Naive thymus-derived CD8-positive, alpha-beta T cell (primary cell): ENCODE results near the gene DNAJB8. TPM values are rescaled to one million over a fixed set of nuclear protein-coding genes. Genes with fewer than 3 reads are reported as not detected.

ENCODE experiments used
- ATAC-seq, 2 donors: fragments of 150-1000 bp; cut with Tn5 transposase in 1 of 2; sonication (Bioruptor Pico), chemical (Tn5 transposase) in 1 of 2; 1 replicate in 1 of 2; 2 replicates in 1 of 2; pipeline ENCODE4 v1.10.0; 2021; ENCODE audit warnings: mild to moderate bottlenecking in 2 of 2, moderate library complexity in 2 of 2
- POLR2A ChIA-PET: fragments of 350-600 bp; sonication (Branson Sonifier 250); formaldehyde crosslinking; loops from one replicate; lab custom pipeline; 2021; ENCODE audit warnings: antibody characterized with exemption; lab: Charles Lee
- DNase-seq, 10 donors: peaks; one replicate each; pipeline versions ENCODE4 v3.0.0 to v3.0.0-alpha.2; 2020 to 2022
- H3K27ac Mint-ChIP-seq, 10 donors: one replicate each; pipeline ENCODE4 v1.8.0; 2020 to 2022; ENCODE audit warnings: mild to moderate bottlenecking in 10 of 10, mixed read lengths in 10 of 10, moderate library complexity in 4 of 10, inconsistent platforms in 1 of 10
- H3K27me3 Mint-ChIP-seq, 5 donors: one replicate each; pipeline ENCODE4 v1.8.0; 2021 to 2022; ENCODE audit warnings: mixed read lengths in 5 of 5
- H3K36me3 Mint-ChIP-seq, 3 donors: one replicate each; pipeline ENCODE4 v1.8.0; 2020 to 2022; ENCODE audit warnings: mixed read lengths in 3 of 3, mild to moderate bottlenecking in 2 of 3, inconsistent platforms in 1 of 3
- H3K4me1 Mint-ChIP-seq, 4 donors: one replicate each; pipeline ENCODE4 v1.8.0; 2021 to 2022; ENCODE audit warnings: mixed read lengths in 4 of 4
- H3K4me3 Mint-ChIP-seq, 10 donors: one replicate each; pipeline ENCODE4 v1.8.0; 2020 to 2022; ENCODE audit warnings: mild to moderate bottlenecking in 10 of 10, mixed read lengths in 10 of 10, moderate library complexity in 6 of 10, inconsistent platforms in 1 of 10
- H3K9me3 Mint-ChIP-seq, 9 donors: one replicate each; pipeline ENCODE4 v1.8.0; 2020 to 2022; ENCODE audit warnings: mixed read lengths in 9 of 9, mild to moderate bottlenecking in 3 of 9, inconsistent platforms in 1 of 9, moderate library complexity in 1 of 9
- polyA plus RNA-seq, 3 donors: library from polyadenylated mRNA; unstranded; fragments of 300-500 nt; fragmentation: Illumina TruSeq; gene quantifications; one replicate each; pipeline ENCODE4 v1.2.3, GENCODE V29; 2021
- total RNA-seq, 8 experiments: library from RNA in 2 of 8; stranded (reverse) in 2 of 8; gene quantifications; one replicate each; pipeline ENCODE4 v1.2.3 and lab custom pipeline; 2021 to 2026

The DNAJB8 gene
- total and polyA plus RNA-seq, 5 experiments from 2014 or later, result not detected

DNA sequence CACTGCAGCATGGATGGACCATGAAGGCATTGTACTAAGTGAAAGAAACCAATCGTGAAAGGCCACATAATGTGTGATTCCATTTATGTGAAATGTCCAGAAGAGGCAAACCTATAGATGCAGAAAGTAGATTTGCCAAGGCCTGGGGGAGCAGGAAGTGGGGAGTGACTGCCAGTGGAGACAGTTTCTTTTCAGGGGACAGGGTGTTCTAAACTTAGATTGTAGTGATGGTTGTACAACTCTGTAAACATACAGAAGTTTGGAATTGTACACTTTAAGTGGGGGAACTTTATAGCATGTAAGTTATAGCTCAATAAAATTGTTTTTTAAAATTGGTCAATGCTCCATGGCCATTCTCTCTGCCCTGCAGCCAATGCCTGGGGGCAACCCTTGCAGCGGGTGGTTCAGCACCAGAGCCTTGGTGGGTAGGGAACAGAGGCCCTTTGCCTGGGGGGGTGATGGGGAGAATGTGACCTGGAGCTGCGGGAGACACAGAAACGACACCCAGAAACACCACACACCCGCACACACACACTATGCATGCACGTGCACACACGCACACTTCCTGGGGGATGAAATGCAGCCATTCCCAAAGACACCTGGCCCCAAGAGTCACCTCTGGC, 43.1 kb downstream of the DNAJB8 start:
- Mint-ChIP-seq H3K27ac (no peak overlapping the region), H3K4me1 (peaks cover 0 to 2% (median 0%) of the 10 kb centered on the region in 4 donors), H3K27me3 (peaks cover 3 to 18% (median 7%) of the 10 kb centered on the region in 5 donors), H3K9me3 (no peaks in the 10 kb centered on the region), H3K4me3 (no peak overlapping the region), H3K36me3 (no peaks in the 10 kb centered on the region)
- POLR2A ChIA-PET, result interaction anchor here (0.5 kb wide), 2 partner anchors 55 to 144 kb away, joined by 4 to 5 read pairs; no protein-coding TSS in a partner anchor
- no peak for DNase-seq
- no peak for ATAC-seq

DNA sequence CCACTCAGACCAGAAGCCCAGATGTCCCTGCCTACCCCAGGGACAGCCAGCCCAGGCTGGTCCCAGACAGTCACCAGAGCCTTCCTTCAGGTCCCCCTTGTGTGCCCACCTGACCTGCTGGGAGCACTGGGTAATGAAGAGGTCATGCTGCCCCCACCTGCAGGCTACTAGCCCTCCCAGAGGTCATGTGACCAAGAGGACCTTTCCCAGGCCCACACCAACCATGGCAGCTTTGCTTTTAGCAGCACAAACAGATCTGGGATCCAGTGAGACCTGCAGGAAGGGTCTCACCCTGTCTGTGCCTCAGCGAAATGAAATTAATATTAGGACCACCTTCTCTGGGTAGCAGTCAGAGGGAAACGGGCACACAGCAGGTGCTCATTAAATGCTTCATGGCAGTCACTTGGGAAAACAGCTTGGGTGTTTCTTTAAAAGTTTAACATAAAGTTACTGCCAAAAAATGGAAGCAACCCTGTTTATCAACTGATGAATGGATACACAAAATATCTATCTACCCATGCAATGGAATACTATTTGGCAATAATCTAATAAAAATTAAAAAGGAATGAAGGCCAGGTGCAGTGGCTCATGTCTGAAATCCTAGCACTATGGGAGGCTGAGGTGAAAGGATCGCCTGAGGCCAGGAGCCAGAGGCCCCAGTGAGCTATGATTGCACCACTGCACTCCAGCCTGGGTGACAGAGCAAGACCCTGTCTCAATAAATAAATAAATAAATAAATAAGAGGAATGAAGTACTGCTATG, 43.7 kb downstream of the DNAJB8 start:
- ATAC-seq (no peak), DNase-seq (no peak)
- no peaks in the 10 kb centered on the region for H3K9me3 Mint-ChIP-seq
- no peaks in the 10 kb centered on the region for H3K36me3 Mint-ChIP-seq
- POLR2A ChIA-PET, result interaction anchor here (0.5 kb wide), 2 partner anchors 54 to 145 kb away, joined by 4 to 5 read pairs; no protein-coding TSS in a partner anchor
- H3K4me3 Mint-ChIP-seq, result no peak overlapping the region
- no peak overlapping the region for H3K27ac Mint-ChIP-seq
- H3K4me1 Mint-ChIP-seq, result peaks cover 0 to 3% (median under 1%) of the 10 kb centered on the region in 4 donors
- H3K27me3 Mint-ChIP-seq, result peaks cover 0 to 11% (median 3%) of the 10 kb centered on the region in 5 donors

DNA sequence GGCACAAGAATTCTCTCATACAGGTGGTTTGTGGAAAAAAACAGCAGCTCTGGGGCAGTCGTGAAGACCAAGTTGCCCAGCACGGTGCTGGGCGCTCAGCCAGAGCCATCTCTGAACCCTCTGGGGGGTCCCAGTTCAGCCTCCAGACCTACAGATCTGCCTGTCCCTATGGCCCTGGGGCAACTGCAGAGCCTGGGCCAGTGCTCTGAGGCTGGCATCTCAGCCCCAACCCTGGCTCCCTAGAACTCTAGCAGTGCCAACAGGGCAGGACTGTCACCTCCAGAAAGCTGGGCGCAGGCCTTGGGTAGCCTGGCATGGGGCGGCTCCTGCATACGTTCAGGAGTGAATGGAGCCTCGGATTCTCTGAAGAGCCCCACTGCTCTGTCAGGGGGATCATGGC, 44.7 kb downstream of the DNAJB8 start:
- Mint-ChIP-seq H3K36me3 (no peaks in the 10 kb centered on the region), H3K4me1 (peaks cover 0 to 7% (median under 1%) of the 10 kb centered on the region in 4 donors), H3K27me3 (peaks cover 0 to under 1% (median under 1%) of the 10 kb centered on the region in 5 donors), H3K27ac (no peak overlapping the region), H3K9me3 (no peaks in the 10 kb centered on the region), H3K4me3 (no peak overlapping the region)
- ATAC-seq (no peak), DNase-seq (no peak)
- POLR2A ChIA-PET, result interaction anchor here (0.6 kb wide), 1 partner anchor 305 kb away, joined by 4 read pairs; no protein-coding TSS in a partner anchor

DNA sequence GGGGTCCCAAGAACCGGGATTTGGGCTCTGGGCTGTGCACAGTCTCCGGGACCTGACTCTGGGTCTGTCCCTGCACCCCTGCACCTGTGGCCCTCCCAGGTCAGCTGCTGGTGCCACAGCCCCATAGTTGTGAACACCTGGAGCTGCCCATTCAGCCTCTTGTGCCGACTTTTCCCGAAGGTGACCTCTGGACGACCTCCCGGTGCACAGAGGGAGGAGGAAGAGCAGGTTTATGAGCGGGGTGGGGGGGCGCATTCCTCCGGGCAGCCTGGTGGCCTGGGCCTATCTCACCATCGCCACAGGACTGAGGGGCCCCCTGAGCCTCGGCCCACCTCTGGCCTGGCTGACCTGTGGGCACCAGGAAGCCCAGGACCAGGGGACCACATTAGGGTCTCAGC, 45.3 kb downstream of the DNAJB8 start:
- H3K9me3 Mint-ChIP-seq, result no peaks in the 10 kb centered on the region

DNA sequence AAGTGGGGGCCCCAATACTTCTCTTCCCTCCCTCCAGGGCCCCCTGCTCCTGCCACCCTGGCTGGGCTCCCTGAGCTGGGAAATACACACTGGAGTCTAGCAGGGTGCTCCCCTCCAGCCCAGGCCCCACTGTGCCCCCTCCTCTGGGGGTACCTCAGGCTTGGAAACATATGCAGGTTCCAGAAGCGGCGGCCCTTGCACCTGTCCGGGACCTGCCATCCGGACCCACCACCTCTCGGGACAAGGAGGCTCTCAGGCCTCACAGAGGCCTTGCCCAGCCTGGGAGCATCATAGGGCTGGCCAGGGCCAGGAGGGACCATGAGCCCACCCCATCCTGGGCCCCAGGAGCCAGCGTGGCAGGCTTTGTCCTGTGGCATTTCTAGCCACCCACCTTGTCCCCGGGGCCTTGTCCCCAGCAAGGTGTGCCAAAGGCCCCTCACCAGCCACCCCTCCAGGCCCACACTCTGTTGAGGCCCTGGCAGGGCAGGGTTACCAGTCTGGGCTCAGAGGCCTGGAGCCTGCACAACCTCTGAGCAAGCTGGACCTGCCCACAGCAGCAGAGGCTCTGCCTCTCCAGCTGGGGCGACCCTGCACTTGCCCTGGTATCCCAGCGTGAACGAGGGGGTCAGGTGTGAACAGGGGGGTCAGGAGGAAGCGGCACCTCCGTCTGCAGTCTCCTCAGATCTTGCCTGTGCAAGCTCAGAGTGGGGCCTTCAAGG, 45.8 kb downstream of the DNAJB8 start:
- POLR2A ChIA-PET, result no interaction called here
- Mint-ChIP-seq H3K4me3 (no peak overlapping the region), H3K9me3 (no peaks in the 10 kb centered on the region), H3K36me3 (no peaks in the 10 kb centered on the region), H3K4me1 (peaks cover 0 to 7% (median 0%) of the 10 kb centered on the region in 4 donors), H3K27me3 (no peaks in the 10 kb centered on the region), H3K27ac (no peak overlapping the region)
- no peak for DNase-seq
- no peak for ATAC-seq

More for the DNA sequence above, 45.3 kb downstream of the DNAJB8 start:
- H3K27ac Mint-ChIP-seq, result no peak overlapping the region
- DNase-seq (no peak), ATAC-seq (no peak)
- POLR2A ChIA-PET, result no interaction called here
- H3K36me3 Mint-ChIP-seq, result no peaks in the 10 kb centered on the region
- H3K27me3 Mint-ChIP-seq, result no peaks in the 10 kb centered on the region
- peaks cover 0 to 7% (median 0%) of the 10 kb centered on the region in 4 donors for H3K4me1 Mint-ChIP-seq
- no peak overlapping the region for H3K4me3 Mint-ChIP-seq

DNA sequence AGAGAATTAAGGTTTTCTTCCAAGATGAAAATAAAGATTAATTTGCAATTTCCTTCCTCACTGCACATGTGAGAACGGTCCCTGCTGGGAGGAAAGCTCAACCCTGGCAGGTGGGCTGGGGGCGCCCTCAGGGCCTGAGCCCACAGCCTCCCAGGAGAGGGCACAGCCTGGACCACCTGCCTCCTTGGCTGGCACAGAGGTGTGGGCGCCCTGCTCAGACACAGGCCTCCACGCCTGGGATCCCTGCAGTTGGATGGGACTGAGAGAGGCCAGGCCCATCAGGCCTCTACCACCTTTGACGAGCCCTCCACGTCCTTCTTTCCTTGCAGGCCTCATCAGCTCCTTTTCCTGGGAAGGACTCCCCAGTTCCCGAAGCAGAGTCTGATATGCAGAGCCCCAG, 46.4 kb downstream of the DNAJB8 start:
- DNase-seq (no peak), ATAC-seq (no peak)
- H3K27me3 Mint-ChIP-seq, result no peaks in the 10 kb centered on the region
- POLR2A ChIA-PET, result no interaction called here
- no peak overlapping the region for H3K27ac Mint-ChIP-seq
- no peaks in the 10 kb centered on the region for H3K36me3 Mint-ChIP-seq
- H3K9me3 Mint-ChIP-seq, result no peaks in the 10 kb centered on the region
- peaks cover 0 to 7% (median 0%) of the 10 kb centered on the region in 4 donors for H3K4me1 Mint-ChIP-seq
- no peak overlapping the region for H3K4me3 Mint-ChIP-seq

DNA sequence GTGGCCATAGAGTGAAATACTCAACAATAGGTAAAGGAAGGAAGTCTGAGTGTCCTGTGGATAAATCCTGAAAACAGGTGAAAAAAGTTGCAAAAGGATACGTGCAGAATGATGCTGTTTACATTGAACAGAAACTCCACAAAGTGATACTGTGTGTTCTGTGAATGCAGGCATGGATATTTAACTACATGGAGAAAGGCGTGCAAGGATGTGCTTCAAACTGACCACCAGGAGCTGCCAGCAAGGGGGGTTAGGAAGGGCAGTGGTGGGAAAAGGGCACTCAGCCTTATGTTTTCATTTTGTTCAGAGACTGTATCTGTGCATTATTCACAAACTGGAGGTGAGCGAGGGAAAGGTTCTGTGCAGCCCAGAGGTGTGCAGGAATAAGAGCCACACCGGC, 47.4 kb downstream of the DNAJB8 start:
- H3K36me3 Mint-ChIP-seq, result no peaks in the 10 kb centered on the region
- ATAC-seq, result no peak
- DNase-seq, result no peak
- no peaks in the 10 kb centered on the region for H3K27me3 Mint-ChIP-seq
- H3K9me3 Mint-ChIP-seq, result no peaks in the 10 kb centered on the region
- POLR2A ChIA-PET, result no interaction called here
- peaks cover 0 to 9% (median under 1%) of the 10 kb centered on the region in 4 donors for H3K4me1 Mint-ChIP-seq
- no peak overlapping the region for H3K4me3 Mint-ChIP-seq
- no peak overlapping the region for H3K27ac Mint-ChIP-seq

DNA sequence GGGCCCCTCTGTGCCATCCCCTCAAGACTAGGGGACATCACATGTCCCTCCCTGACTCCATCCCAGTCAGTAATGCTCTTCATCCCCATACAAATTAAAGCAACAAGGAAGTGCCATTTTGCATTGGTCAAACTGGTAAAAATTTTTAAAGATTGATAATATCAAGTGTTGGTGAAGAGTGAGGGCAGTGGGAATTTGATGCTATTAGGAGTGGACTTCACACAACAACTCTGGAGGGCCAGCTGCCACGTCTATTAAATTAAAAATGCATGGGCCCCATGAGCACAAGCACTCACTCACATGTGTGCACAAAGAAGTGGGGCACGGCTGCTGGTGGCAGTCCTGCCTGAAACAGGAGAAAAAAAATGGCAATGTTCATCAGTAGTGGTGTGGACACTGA, 47.8 kb downstream of the DNAJB8 start:
- Mint-ChIP-seq H3K36me3 (no peaks in the 10 kb centered on the region), H3K27me3 (no peaks in the 10 kb centered on the region), H3K4me3 (no peak overlapping the region), H3K4me1 (peaks cover 0 to 9% (median under 1%) of the 10 kb centered on the region in 4 donors), H3K9me3 (no peaks in the 10 kb centered on the region), H3K27ac (no peak overlapping the region)
- no peak for DNase-seq
- POLR2A ChIA-PET, result no interaction called here
- ATAC-seq, result no peak

DNA sequence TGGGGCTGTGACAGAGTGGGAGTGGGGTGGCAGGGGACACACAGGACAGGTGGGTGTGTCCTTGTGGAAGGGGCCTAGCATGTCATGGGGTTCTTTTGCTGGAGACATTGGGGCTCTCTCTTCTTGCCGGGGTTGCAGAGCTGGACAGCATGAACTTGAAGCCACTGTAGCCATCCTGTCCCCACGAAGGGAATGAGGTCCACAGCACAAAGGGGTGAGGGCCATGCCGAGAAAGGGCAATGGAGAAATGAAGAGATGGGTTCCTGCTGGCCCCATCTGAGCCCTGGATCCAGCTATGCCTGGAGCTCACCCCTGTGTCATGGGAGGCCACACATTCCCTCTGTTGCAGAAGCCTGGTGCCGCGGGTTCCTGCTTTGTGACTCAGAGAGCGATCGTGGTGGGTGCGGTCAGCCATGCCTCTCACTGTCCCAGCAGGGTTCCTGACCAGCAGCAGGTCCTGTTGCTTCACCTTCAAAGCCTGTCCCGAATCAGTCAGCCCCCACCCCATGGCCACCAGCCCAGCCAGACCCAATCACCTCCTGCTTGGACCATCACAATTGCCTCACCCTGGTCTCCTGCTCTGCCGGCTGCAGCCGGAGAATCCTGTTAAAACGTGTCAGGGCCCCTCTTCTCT, 50.0 kb downstream of the DNAJB8 start:
- H3K4me1 Mint-ChIP-seq, result peaks cover 0 to 11% (median under 1%) of the 10 kb centered on the region in 4 donors
- no peaks in the 10 kb centered on the region for H3K27me3 Mint-ChIP-seq
- H3K36me3 Mint-ChIP-seq, result no peaks in the 10 kb centered on the region
- H3K4me3 Mint-ChIP-seq, result no peak overlapping the region
- DNase-seq (no peak), ATAC-seq (no peak)
- H3K9me3 Mint-ChIP-seq, result no peaks in the 10 kb centered on the region
- POLR2A ChIA-PET, result no interaction called here
- H3K27ac Mint-ChIP-seq, result peak overlapping the region in 1 of 10 donors; percentile 18

DNA sequence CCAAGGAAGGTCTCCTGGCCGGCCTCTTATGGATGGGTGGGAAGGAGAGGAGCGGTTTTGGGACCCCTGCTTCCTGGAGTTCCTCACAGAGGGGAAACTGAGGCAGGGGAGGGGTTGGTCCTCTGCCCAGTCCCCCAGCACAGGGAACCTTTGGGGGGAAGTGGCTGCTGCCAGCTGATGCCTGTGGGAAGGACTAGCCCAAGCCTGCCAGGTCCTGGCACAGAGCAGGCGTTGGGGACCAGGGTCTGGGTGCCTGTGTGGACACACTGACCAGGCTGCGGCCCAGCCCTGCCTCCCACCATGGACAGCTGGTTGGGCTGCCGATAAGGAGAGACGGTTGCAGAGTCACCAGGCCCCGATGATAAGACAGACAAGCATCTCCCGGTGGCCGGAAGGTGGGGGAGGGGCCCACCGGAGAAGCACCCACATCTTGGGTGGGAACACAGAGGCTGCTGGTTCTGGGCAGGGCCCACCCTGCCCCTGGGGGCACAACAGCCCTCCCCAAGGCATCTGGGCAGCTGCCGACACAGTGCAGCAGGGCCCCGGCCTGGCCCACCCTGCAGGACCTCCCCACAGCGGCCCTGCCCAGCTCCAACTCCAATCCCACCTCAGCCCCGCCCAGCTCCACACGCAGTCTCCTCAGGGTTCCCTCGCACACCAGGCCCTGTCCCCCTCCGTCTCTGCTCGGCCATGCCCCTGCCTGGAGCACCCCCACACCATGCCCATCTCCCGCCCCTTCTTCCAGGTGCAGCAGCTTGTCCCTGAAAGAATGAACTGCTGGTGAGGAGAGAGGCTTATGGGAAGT, 50.7 kb downstream of the DNAJB8 start:
- H3K4me1 Mint-ChIP-seq, result peaks cover 0 to 11% (median under 1%) of the 10 kb centered on the region in 4 donors
- no peak for DNase-seq
- no peaks in the 10 kb centered on the region for H3K27me3 Mint-ChIP-seq
- H3K27ac Mint-ChIP-seq, result peak overlapping the region in 1 of 10 donors; percentile 3
- POLR2A ChIA-PET, result no interaction called here
- no peak for ATAC-seq
- no peak overlapping the region for H3K4me3 Mint-ChIP-seq
- no peaks in the 10 kb centered on the region for H3K36me3 Mint-ChIP-seq
- no peaks in the 10 kb centered on the region for H3K9me3 Mint-ChIP-seq

DNA sequence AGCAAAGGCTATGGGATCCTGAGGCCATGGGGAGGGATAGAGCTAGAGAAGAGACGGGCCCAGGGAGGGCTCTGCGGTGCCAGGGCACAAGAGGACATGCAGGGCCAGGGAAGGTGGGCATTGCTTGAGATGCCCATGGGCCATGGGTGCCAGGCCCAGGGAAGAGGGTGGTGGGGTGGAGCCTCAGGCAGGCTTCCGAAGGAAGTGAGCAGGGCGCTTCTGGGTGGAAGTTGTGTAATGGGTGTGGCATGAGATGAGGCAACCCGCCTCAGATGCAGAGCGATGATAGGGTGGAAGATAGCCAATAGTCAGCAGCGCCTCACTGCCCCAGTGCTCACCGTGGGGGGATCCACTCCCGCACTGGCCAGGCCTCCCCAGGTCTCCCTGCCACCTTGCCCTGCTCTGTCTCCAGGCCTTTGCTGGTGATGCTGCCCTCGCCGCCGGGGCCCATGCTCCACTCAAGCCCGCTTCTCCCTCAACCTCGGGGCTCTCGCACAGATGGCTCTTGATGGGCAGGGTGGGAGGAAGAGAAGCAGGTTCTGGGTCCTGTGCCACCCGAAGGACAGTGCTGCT, 51.4 kb downstream of the DNAJB8 start:
- no peak for ATAC-seq
- Mint-ChIP-seq H3K9me3 (no peaks in the 10 kb centered on the region), H3K27me3 (no peaks in the 10 kb centered on the region), H3K27ac (no peak overlapping the region), H3K4me3 (no peak overlapping the region), H3K4me1 (peaks cover 0 to 11% (median under 1%) of the 10 kb centered on the region in 4 donors), H3K36me3 (no peaks in the 10 kb centered on the region)
- no peak for DNase-seq
- POLR2A ChIA-PET, result no interaction called here
